H1 (cell line): Measurements from ENCODE around the gene CACNB2. TPM values are rescaled to one million over a fixed set of nuclear protein-coding genes. Genes with fewer than 3 reads are reported as not detected.

Experiments used
- CTCF ChIA-PET: fragments of 300-600 bp; sonication (Branson Sonifier 250); formaldehyde crosslinking; loops from one replicate; lab custom pipeline; 2021; ENCODE audit not compliant: partially characterized antibody; lab: Charles Lee
- POLR2A ChIA-PET: fragments of 300-600 bp; sonication (Branson Sonifier 250); formaldehyde crosslinking; loops from one replicate; lab custom pipeline; 2021; ENCODE audit warnings: inconsistent platforms; ENCODE audit not compliant: partially characterized antibody; lab: Charles Lee
- DNase-seq, 2 experiments: peaks; one replicate each; pipeline versions ENCODE4 v3.0.0 to v3.0.0-alpha.2; 2010 to 2022; ENCODE audit warnings: low spot score in 2 of 2, low read depth in 1 of 2, mixed read lengths in 1 of 2
- FAIRE-seq: peaks from 2 replicates; lab custom pipeline; 2011; peaks lifted over from hg19 to GRCh38; lab: Jason Lieb, UNC
- H2AFZ ChIP-seq: 2 replicates; pipeline ENCODE4 v1.8.1; 2012; ENCODE audit warnings: low read length, inconsistent platforms
- H2AK5ac ChIP-seq: 2 replicates; pipeline ENCODE4 v1.6.1; 2013; ENCODE audit warnings: low read depth, low read length
- H2BK120ac ChIP-seq: replicated peaks from 2 replicates; pipeline ENCODE3; 2013; ENCODE audit warnings: low read depth, low read length, inconsistent platforms
- H2BK12ac ChIP-seq: 2 replicates; pipeline ENCODE4 v1.6.1; 2013; ENCODE audit warnings: low read depth, low read length
- H2BK15ac ChIP-seq: 2 replicates; pipeline ENCODE4 v1.6.1; 2013; ENCODE audit warnings: low read length
- H2BK20ac ChIP-seq: 2 replicates; pipeline ENCODE4 v1.6.1; 2013; ENCODE audit warnings: low read length
- H2BK5ac ChIP-seq: 2 replicates; pipeline ENCODE4 v1.6.1; 2013; ENCODE audit warnings: low read depth, low read length
- H3K14ac ChIP-seq: 2 replicates; pipeline ENCODE4 v1.6.1; 2013; ENCODE audit warnings: inconsistent platforms; ENCODE audit not compliant: insufficient read length
- H3K18ac ChIP-seq: 2 replicates; pipeline ENCODE4 v1.6.1; 2013; ENCODE audit warnings: low read length; ENCODE audit errors: extremely low read depth
- H3K23ac ChIP-seq: 2 replicates; pipeline ENCODE4 v1.6.1; 2013; ENCODE audit warnings: inconsistent platforms; ENCODE audit not compliant: insufficient read length
- H3K23me2 ChIP-seq: 2 replicates; pipeline ENCODE4 v1.6.1; 2013; ENCODE audit warnings: low read depth, low read length
- H3K27ac ChIP-seq: 2 replicates; pipeline ENCODE4 v1.6.1; 2011; ENCODE audit warnings: low read depth, low read length, inconsistent platforms
- H3K27me3 ChIP-seq, 4 experiments: replicated peaks in 1 of 4; 1 replicate in 1 of 4; 2 replicates in 3 of 4; pipeline versions ENCODE4 v1.6.1 to v1.8.1; 2011 to 2013; ENCODE audit warnings: low read length in 3 of 4, mild to moderate bottlenecking in 3 of 4, inconsistent platforms in 2 of 4, mixed read lengths in 2 of 4, moderate library complexity in 1 of 4; ENCODE audit not compliant: control insufficient read depth in 3 of 4, insufficient read depth in 3 of 4; ENCODE audit errors: extremely low read depth in 1 of 4
- H3K36me3 ChIP-seq, 4 experiments: 2 replicates each; pipeline versions ENCODE4 v1.6.1 to v1.8.1; 2011 to 2013; ENCODE audit warnings: mild to moderate bottlenecking in 4 of 4, low read length in 3 of 4, moderate library complexity in 2 of 4, control low read depth in 1 of 4, inconsistent platforms in 1 of 4; ENCODE audit not compliant: insufficient read depth in 4 of 4, control insufficient read depth in 2 of 4
- H3K4ac ChIP-seq: replicated peaks from 2 replicates; pipeline ENCODE3; 2013; ENCODE audit warnings: low read length, low read depth, mixed read lengths, inconsistent platforms; ENCODE audit not compliant: insufficient read length
- H3K4me1 ChIP-seq, 4 experiments: replicated peaks in 1 of 4; 1 replicate in 1 of 4; 2 replicates in 3 of 4; pipeline versions ENCODE4 v1.6.1 to v1.8.1; 2011 to 2013; ENCODE audit warnings: low read length in 3 of 4, inconsistent platforms in 2 of 4, mixed read lengths in 1 of 4; ENCODE audit not compliant: insufficient read depth in 4 of 4, control insufficient read depth in 3 of 4
- H3K4me2 ChIP-seq, 2 experiments: 2 replicates each; pipeline versions ENCODE4 v1.6.1 to v1.8.1; 2011 to 2013; ENCODE audit warnings: low read depth in 2 of 2, low read length in 2 of 2, control low read depth in 1 of 2, inconsistent platforms in 1 of 2, mild to moderate bottlenecking in 1 of 2; ENCODE audit not compliant: insufficient read depth in 1 of 2
- H3K4me3 ChIP-seq, 4 experiments: fragments of 200-600, 300-600 bp in 1 of 4; sonication (generic), shearing (Covaris generic), sonication (Bioruptor Twin) in 1 of 4; 2 replicates each; pipeline versions ENCODE4 v1.5.1 to v1.8.1; 2011 to 2016; ENCODE audit warnings: low read length in 4 of 4, low read depth in 3 of 4, control low read depth in 2 of 4, inconsistent platforms in 2 of 4, mild to moderate bottlenecking in 2 of 4, mixed read lengths in 1 of 4, moderate library complexity in 1 of 4; ENCODE audit not compliant: insufficient read depth in 2 of 4; ENCODE audit errors: extremely low read depth in 1 of 4
- H3K56ac ChIP-seq: replicated peaks from 2 replicates; pipeline ENCODE3; 2013; ENCODE audit warnings: low read depth, mild to moderate bottlenecking, mixed read lengths, low read length, inconsistent platforms; ENCODE audit not compliant: insufficient read length
- H3K79me1 ChIP-seq: 2 replicates; pipeline ENCODE4 v1.6.1; 2013; ENCODE audit warnings: low read depth, low read length, control low read depth
- H3K79me2 ChIP-seq, 2 experiments: 2 replicates each; pipeline versions ENCODE4 v1.6.1 to v1.8.1; 2012 to 2013; ENCODE audit warnings: low read length in 2 of 2, mild to moderate bottlenecking in 2 of 2, inconsistent platforms in 1 of 2; ENCODE audit not compliant: insufficient read depth in 2 of 2, control insufficient read depth in 1 of 2
- H3K9ac ChIP-seq, 4 experiments: replicated peaks in 1 of 4; 1 replicate in 1 of 4; 2 replicates in 3 of 4; pipeline versions ENCODE4 v1.6.1 to v1.8.1; 2011 to 2013; ENCODE audit warnings: low read depth in 3 of 4, low read length in 3 of 4, control low read depth in 2 of 4, mild to moderate bottlenecking in 2 of 4, moderate library complexity in 2 of 4, inconsistent platforms in 1 of 4; ENCODE audit errors: extremely low read depth in 1 of 4
- H3K9me3 ChIP-seq, 2 experiments: 2 replicates each; pipeline versions ENCODE4 v1.6.1 to v1.8.1; 2012 to 2013; ENCODE audit warnings: mild to moderate bottlenecking in 2 of 2, moderate library complexity in 2 of 2, control low read depth in 1 of 2, inconsistent platforms in 1 of 2, low read depth in 1 of 2, low read length in 1 of 2, mixed read lengths in 1 of 2; ENCODE audit not compliant: insufficient read depth in 2 of 2
- H4K20me1 ChIP-seq, 2 experiments: replicated peaks in 1 of 2; 2 replicates each; pipeline versions ENCODE3 to v1.8.1; 2011 to 2013; ENCODE audit warnings: inconsistent platforms in 2 of 2, low read length in 2 of 2, mild to moderate bottlenecking in 1 of 2; ENCODE audit not compliant: insufficient read depth in 2 of 2, control insufficient read depth in 1 of 2
- H4K5ac ChIP-seq: 2 replicates; pipeline ENCODE4 v1.6.1; 2013; ENCODE audit warnings: low read length, low read depth, mixed read lengths, inconsistent platforms; ENCODE audit not compliant: insufficient read length
- H4K8ac ChIP-seq: 2 replicates; pipeline ENCODE4 v1.8.0; 2013; ENCODE audit warnings: mild to moderate bottlenecking, moderate library complexity, low read length, inconsistent platforms; ENCODE audit not compliant: insufficient read depth; ENCODE audit errors: extremely low read depth
- H4K91ac ChIP-seq: replicated peaks from 2 replicates; pipeline ENCODE3; 2013; ENCODE audit warnings: low read length, mixed read lengths, inconsistent platforms; ENCODE audit not compliant: insufficient read length
- ATF2 ChIP-seq: IDR thresholded peaks from 2 replicates; pipeline ENCODE4 v1.6.1; 2012; ENCODE audit warnings: low read length, inconsistent platforms
- CHD1 ChIP-seq: IDR thresholded peaks from 2 replicates; pipeline ENCODE4 v1.6.1; 2012; ENCODE audit warnings: low read depth, low read length, improper control_type of control experiment
- E2F6 ChIP-seq: IDR thresholded peaks from 2 replicates; pipeline ENCODE4 v1.6.1; 2012; ENCODE audit warnings: inconsistent platforms
- GABPA ChIP-seq: IDR thresholded peaks from 2 replicates; pipeline ENCODE4 v1.6.1; 2011; ENCODE audit warnings: mild to moderate bottlenecking, low read length, moderate library complexity, borderline replicate concordance; ENCODE audit not compliant: insufficient read depth
- JUND ChIP-seq: IDR thresholded peaks from 2 replicates; pipeline ENCODE4 v1.6.1; 2011; ENCODE audit warnings: mild to moderate bottlenecking, improper control_type of control experiment, low read length
- NANOG ChIP-seq: IDR thresholded peaks from 2 replicates; pipeline ENCODE4 v1.6.1; 2011; ENCODE audit warnings: low read length, low read depth, mild to moderate bottlenecking, inconsistent platforms; ENCODE audit not compliant: insufficient read depth, poor library complexity, severe bottlenecking
- POLR2AphosphoS5 ChIP-seq: IDR thresholded peaks from 2 replicates; pipeline ENCODE4 v1.6.1; 2011; ENCODE audit warnings: low read depth, low read length
- RNF2 ChIP-seq: fragments of 200-900, 300-1000 bp; sonication (generic); IDR thresholded peaks from 2 replicates; pipeline ENCODE4 v1.7.1; 2016; ENCODE audit warnings: borderline replicate concordance, low read depth, mild to moderate bottlenecking, antibody characterized with exemption, low read length; ENCODE audit not compliant: poor library complexity, severe bottlenecking; ENCODE audit errors: missing control alignments
- SP1 ChIP-seq: IDR thresholded peaks from 2 replicates; pipeline ENCODE4 v1.6.1; 2011; ENCODE audit warnings: low read depth, low read length
- TAF1 ChIP-seq: IDR thresholded peaks from 2 replicates; pipeline ENCODE4 v1.6.1; 2011; ENCODE audit warnings: mild to moderate bottlenecking, low read depth, low read length
- WGBS, 2 experiments: shearing (Covaris generic) in 1 of 2; methylation state at CpG; one replicate each; pipeline versions ENCODE4 v1.1.6 to v1.1.7; 2013 to 2015; ENCODE audit warnings: low lambda C conversion rate in 2 of 2, mixed read lengths in 2 of 2, inconsistent platforms in 1 of 2, low coverage in 1 of 2, missing lambda C conversion rate in 1 of 2; ENCODE audit not compliant: insufficient replicate concordance in 2 of 2, insufficient coverage in 1 of 2, insufficient read length in 1 of 2; ENCODE audit errors: extremely low coverage in 1 of 2, missing lambda C conversion rate in 1 of 2; 5-methylcytosine and 5-hydroxymethylcytosine counted together
- polyA plus RNA-seq, 7 experiments: library from polyadenylated mRNA; depleted of rRNA in 3 of 7; stranded (reverse) in 5 of 7; unstranded in 2 of 7; fragments of >200 nt in 5 of 7; fragments of 200-250 nt in 2 of 7; gene quantifications; 1 replicate in 5 of 7; 2 replicates in 1 of 7; 4 replicates in 1 of 7; pipeline versions ENCODE4 v1.2.1 to v1.2.3, GENCODE V29; 2011 to 2013; ENCODE audit warnings: missing spikeins in 2 of 7, mixed read lengths in 2 of 7
- total RNA-seq: library from RNA; stranded (reverse); fragmentation: NEBNext Ultra II Directional; extraction: Animal tissue kit (Norgen Biotek cat#: 25700); gene quantifications from 2 replicates; pipeline ENCODE4 v1.2.1, GENCODE V29; 2021

The CACNB2 gene
- total and polyA plus RNA-seq, 2 of the 8 experiments (the other 6 are each of a cell fraction or from before 2014, with no cell fraction given): 2.4 to 3.2 TPM

GRCh38 chr10:18362892-18363291 is 222.7 kb downstream of the CACNB2 start:
- no peaks in the 10 kb centered on the region for H3K79me1 ChIP-seq
- no peak overlapping the region for H3K4ac ChIP-seq
- no peak overlapping the region for H2BK20ac ChIP-seq
- H4K91ac ChIP-seq: no peak overlapping the region
- H3K36me3 ChIP-seq: no peaks in the 10 kb centered on the region
- no peak overlapping the region for H3K23ac ChIP-seq
- H4K20me1 ChIP-seq: no peaks in the 10 kb centered on the region
- no peak overlapping the region for H2AFZ ChIP-seq
- no peak overlapping the region for H3K4me2 ChIP-seq
- no peak overlapping the region for H3K4me3 ChIP-seq
- H2BK12ac ChIP-seq: no peak overlapping the region
- no peak overlapping the region for H2BK15ac ChIP-seq
- TF ChIP-seq JUND (no peak), ATF2 (no peak), CHD1 (no peak), NANOG (no peak), SP1 (no peak), RNF2 (no peak), E2F6 (no peak), GABPA (no peak), TAF1 (no peak), POLR2AphosphoS5 (no peak)
- no peak overlapping the region for H2AK5ac ChIP-seq
- 92% methylated on average over 1 of the region's 1 CpG; no CpG with 5 or more reads in 1 of the 2 experiments for WGBS, 2 experiments
- no peak overlapping the region for H3K27ac ChIP-seq
- no peak overlapping the region for H4K8ac ChIP-seq
- H3K79me2 ChIP-seq: no peaks in the 10 kb centered on the region
- H3K14ac ChIP-seq: no peak overlapping the region
- H3K9ac ChIP-seq: no peak overlapping the region
- H2BK5ac ChIP-seq: no peak overlapping the region
- no peaks in the 10 kb centered on the region for H3K23me2 ChIP-seq
- FAIRE-seq: no peak
- no peaks in the 10 kb centered on the region for H3K27me3 ChIP-seq
- H3K4me1 ChIP-seq: no peaks in the 10 kb centered on the region
- no peak overlapping the region for H2BK120ac ChIP-seq
- H4K5ac ChIP-seq: no peak overlapping the region
- no peaks in the 10 kb centered on the region for H3K9me3 ChIP-seq
- POLR2A ChIA-PET: no interaction called here
- H3K18ac ChIP-seq: no peak overlapping the region
- DNase-seq: no peak
- H3K56ac ChIP-seq: no peak overlapping the region
- CTCF ChIA-PET: no interaction called here
